CD4-positive, alpha-beta T cell (primary cell): ENCODE results near the gene FAM83E. TPM values are rescaled to one million over a fixed set of nuclear protein-coding genes. Genes with fewer than 3 reads are reported as not detected.

Source experiments
- ATAC-seq: fragments of 200-7000 bp; cut with Tn5 transposase; one replicate; pipeline ENCODE4 v1.10.0; 2022; ENCODE audit warnings: mild to moderate bottlenecking; ENCODE audit not compliant: poor library complexity
- CTCF ChIA-PET: fragments of 350-600 bp; sonication (Branson Sonifier 250); formaldehyde crosslinking; loops from one replicate; lab custom pipeline; 2021; ENCODE audit warnings: antibody characterized with exemption, inconsistent platforms; lab: Charles Lee
- POLR2A ChIA-PET: fragments of 350-600 bp; sonication (Branson Sonifier 250); formaldehyde crosslinking; loops from one replicate; lab custom pipeline; 2021; ENCODE audit warnings: antibody characterized with exemption, inconsistent platforms; lab: Charles Lee
- DNase-seq, 14 experiments: peaks; one replicate each; pipeline ENCODE4 v3.0.0-alpha.2; 2013 to 2020; ENCODE audit warnings: mixed read lengths in 2 of 14
- H3K27ac ChIP-seq, 2 donors: one replicate each; pipeline versions ENCODE4 v1.5.1 to v1.7.0; 2013; ENCODE audit warnings: low read length in 2 of 2, low read depth in 1 of 2, mild to moderate bottlenecking in 1 of 2
- H3K27me3 ChIP-seq, 2 experiments: 1 replicate in 1 of 2; 2 replicates in 1 of 2; pipeline versions ENCODE4 v1.6.1 to v1.7.0; 2013; ENCODE audit warnings: low read length in 2 of 2, control low read depth in 1 of 2, mild to moderate bottlenecking in 1 of 2, moderate library complexity in 1 of 2; ENCODE audit not compliant: insufficient read depth in 2 of 2, control insufficient read depth in 1 of 2
- H3K36me3 ChIP-seq: one replicate; pipeline ENCODE4 v1.6.1; 2013; ENCODE audit warnings: low read length, control low read depth; ENCODE audit not compliant: insufficient read depth
- H3K4me1 ChIP-seq: one replicate; pipeline ENCODE4 v1.6.1; 2013; ENCODE audit warnings: low read length, control low read depth; ENCODE audit not compliant: insufficient read depth
- H3K4me3 ChIP-seq: one replicate; pipeline ENCODE4 v1.5.1; 2013; ENCODE audit warnings: mild to moderate bottlenecking, low read length, moderate library complexity
- H3K9me3 ChIP-seq, 2 experiments: 1 replicate in 1 of 2; 2 replicates in 1 of 2; pipeline versions ENCODE4 v1.6.1 to v1.7.0; 2013; ENCODE audit warnings: low read length in 2 of 2, mild to moderate bottlenecking in 2 of 2, control low read depth in 1 of 2, moderate library complexity in 1 of 2; ENCODE audit not compliant: control insufficient read depth in 1 of 2, insufficient read depth in 1 of 2
- H3K27ac Mint-ChIP-seq: one replicate; pipeline ENCODE4 v1.8.0; 2020; ENCODE audit warnings: mixed read lengths
- H3K27me3 Mint-ChIP-seq: one replicate; pipeline ENCODE4 v1.8.0; 2021; ENCODE audit warnings: mixed read lengths
- H3K36me3 Mint-ChIP-seq: one replicate; pipeline ENCODE4 v1.8.0; 2021; ENCODE audit warnings: low read depth, mixed read lengths
- H3K4me1 Mint-ChIP-seq: one replicate; pipeline ENCODE4 v1.8.0; 2021; ENCODE audit warnings: low read depth, mixed read lengths
- H3K4me3 Mint-ChIP-seq: one replicate; pipeline ENCODE4 v1.8.0; 2020; ENCODE audit warnings: mild to moderate bottlenecking, mixed read lengths
- H3K9me3 Mint-ChIP-seq: one replicate; pipeline ENCODE4 v1.8.0; 2020; ENCODE audit warnings: mixed read lengths
- CTCF ChIP-seq: fragments of 200-600 bp; IDR thresholded peaks from one replicate; pipeline ENCODE4 v1.8.0; 2022; ENCODE audit warnings: antibody characterized with exemption, mild to moderate bottlenecking
- intact Hi-C, 2 experiments: fragments of 100-400 bp; cut with DNase I in 1 of 2; cut with micrococcal nuclease in 1 of 2; formaldehyde crosslinking; loops; one replicate each; pipeline versions ENCODE4 v1.15.1 to v1.9.0; 2023 to 2025; cut with DNase I, micrococcal nuclease
- total RNA-seq, 174 experiments: library from RNA in 2 of 174; stranded (reverse) in 2 of 174; gene quantifications; one replicate each; pipeline ENCODE4 v1.2.3 and lab custom pipeline; 2021 to 2026

The FAM83E gene
- total RNA-seq, 2 experiments from 2014 or later, result 1.6 to 2.6 TPM

DNA sequence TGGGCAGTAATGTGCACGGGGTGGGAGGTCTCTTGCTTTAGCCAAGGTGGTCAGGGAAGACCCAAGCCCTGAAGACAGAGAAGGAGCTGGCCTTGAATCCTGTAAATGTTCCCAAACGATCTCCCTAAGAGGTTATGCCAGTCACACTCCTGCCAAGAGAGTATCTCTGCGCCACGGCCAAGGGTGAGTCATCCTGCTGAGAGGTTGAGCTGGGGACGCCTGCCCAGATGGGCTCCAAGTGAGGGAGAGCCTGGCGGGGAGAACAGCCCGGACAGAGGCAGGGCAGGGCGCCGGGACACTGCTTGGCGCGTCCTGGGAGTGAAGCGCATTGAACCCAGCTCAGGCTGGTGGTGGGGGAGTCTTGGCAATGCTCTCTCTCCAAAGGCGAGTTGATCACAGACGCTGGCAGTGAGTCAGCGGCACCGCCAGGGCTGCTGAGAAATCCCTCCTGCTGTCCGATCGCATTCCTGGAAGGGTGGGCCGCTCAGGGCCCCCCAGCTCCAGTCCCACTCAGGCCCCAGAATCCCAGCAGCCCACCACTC, 46.5 kb downstream of the FAM83E start:
- H3K4me1 Mint-ChIP-seq, result no peaks in the 10 kb centered on the region
- Histone ChIP-seq H3K4me1 (no peaks in the 10 kb centered on the region), H3K4me3 (no peak overlapping the region), H3K9me3 (no peaks in the 10 kb centered on the region), H3K27ac (no peak overlapping the region), H3K36me3 (no peaks in the 10 kb centered on the region), H3K27me3 (peaks cover 0 to 5% of the 10 kb centered on the region in 2 experiments)
- no peak overlapping the region for H3K4me3 Mint-ChIP-seq
- ATAC-seq (no peak), DNase-seq (no peak)
- H3K36me3 Mint-ChIP-seq, result no peaks in the 10 kb centered on the region
- ChIA-PET POLR2A (no interaction called here), CTCF (no interaction called here)
- no peaks in the 10 kb centered on the region for H3K9me3 Mint-ChIP-seq
- TF ChIP-seq CTCF, result no peak
- H3K27me3 Mint-ChIP-seq, result peaks cover 12% of the 10 kb centered on the region
- H3K27ac Mint-ChIP-seq, result no peak overlapping the region
- intact Hi-C loops, result no loop called here

DNA sequence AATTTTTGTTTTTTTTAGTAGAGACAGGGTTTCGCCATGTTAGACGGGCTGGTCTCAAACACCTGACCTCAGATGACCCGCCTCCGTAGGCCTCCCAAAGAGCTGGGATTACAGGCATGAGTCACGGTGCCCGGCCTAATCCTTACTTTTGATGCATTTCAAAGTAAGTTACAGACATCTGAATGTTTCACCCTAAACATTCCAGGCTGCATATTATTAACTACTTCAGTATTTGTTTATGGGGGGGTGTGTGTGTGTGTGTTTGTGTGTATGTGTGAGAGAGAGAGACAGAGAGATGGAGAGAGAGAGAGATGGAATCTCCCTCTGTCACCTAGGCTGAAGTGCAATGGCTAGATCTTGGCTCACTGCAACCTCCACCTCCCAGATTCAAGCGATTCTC, 49.8 kb downstream of the FAM83E start:
- no peak overlapping the region for H3K27ac ChIP-seq
- DNase-seq, result no peak
- no peak for ATAC-seq
- H3K27ac Mint-ChIP-seq, result no peak overlapping the region
- POLR2A ChIA-PET, result no interaction called here
- H3K4me1 Mint-ChIP-seq, result no peaks in the 10 kb centered on the region
- peaks cover 0 to 5% of the 10 kb centered on the region in 2 experiments for H3K27me3 ChIP-seq
- H3K27me3 Mint-ChIP-seq, result peaks cover 12% of the 10 kb centered on the region
- H3K4me1 ChIP-seq, result no peaks in the 10 kb centered on the region
- CTCF ChIA-PET, result no interaction called here
- H3K36me3 ChIP-seq, result no peaks in the 10 kb centered on the region
- H3K4me3 ChIP-seq, result no peak overlapping the region
- H3K4me3 Mint-ChIP-seq, result no peak overlapping the region
- H3K9me3 ChIP-seq, result no peaks in the 10 kb centered on the region
- H3K9me3 Mint-ChIP-seq, result no peaks in the 10 kb centered on the region
- no peak for TF ChIP-seq CTCF
- intact Hi-C loops, result no loop called here
- no peaks in the 10 kb centered on the region for H3K36me3 Mint-ChIP-seq

Other genes starting within 250 kb of the FAM83E start
- gene KDELR1, start 223.5 kb downstream of the FAM83E start, total RNA-seq, result 10 to 100 TPM; 32.2 to 39.6 TPM
- under 1 TPM in 1 of 2 experiments, not detected in 1; 0.06 TPM for gene GRIN2D, start 221.4 kb downstream of the FAM83E start, total RNA-seq
- 10 to 100 TPM; 21.4 to 21.7 TPM for gene GRWD1, start 169.1 kb downstream of the FAM83E start, total RNA-seq
- gene KCNJ14, start 159.5 kb downstream of the FAM83E start, total RNA-seq, result 1 to 10 TPM; 1.7 to 2.0 TPM
- 10 to 100 TPM; 23.4 to 25.3 TPM for gene CYTH2, start 145.7 kb downstream of the FAM83E start, total RNA-seq
- gene LMTK3, start 103.2 kb downstream of the FAM83E start, total RNA-seq, result 10 to 100 TPM; 15.6 to 18.9 TPM
- not detected for gene SULT2B1, start 62.9 kb downstream of the FAM83E start, total RNA-seq
- gene SPACA4, start 8.3 kb downstream of the FAM83E start, total RNA-seq, result not detected
- 1,000 to 10,000 TPM; 2,820 to 2,913 TPM for gene RPL18, start 4.1 kb upstream of the FAM83E start, total RNA-seq
- 10 to 100 TPM; 14.1 to 15.3 TPM for gene SPHK2, start 4.4 kb upstream of the FAM83E start, total RNA-seq
- 10 to 100 TPM; 48.3 to 55.6 TPM for gene DBP, start 22.3 kb upstream of the FAM83E start, total RNA-seq
- 10 to 100 TPM; 11.0 to 12.4 TPM for gene CA11, start 31.1 kb upstream of the FAM83E start, total RNA-seq
- 1 to 10 TPM; 2.7 to 3.0 TPM for gene NTN5, start 57.9 kb upstream of the FAM83E start, total RNA-seq
- gene FUT2, start 80.9 kb upstream of the FAM83E start, total RNA-seq, result not detected
- gene MAMSTR, start 104.6 kb upstream of the FAM83E start, total RNA-seq, result under 1 TPM; 0.47 to 0.50 TPM
- gene RASIP1, start 125.5 kb upstream of the FAM83E start, total RNA-seq, result under 1 TPM; 0.55 to 0.56 TPM
- not detected for gene IZUMO1, start 131.8 kb upstream of the FAM83E start, total RNA-seq
- not detected for gene FUT1, start 137.6 kb upstream of the FAM83E start, total RNA-seq
- gene FGF21, start 140.4 kb upstream of the FAM83E start, total RNA-seq, result not detected
- gene BCAT2, start 196.0 kb upstream of the FAM83E start, total RNA-seq, result 10 to 100 TPM; 10.5 to 11.0 TPM
- 1 to 10 TPM in 1 of 2 experiments, under 1 TPM in 1; 0.93 to 1.3 TPM for gene HSD17B14, start 221.4 kb upstream of the FAM83E start, total RNA-seq